Stimulated activated CD8-positive, alpha-beta memory T cell treated with anti-CD3 and anti-CD28 coated beads, Interleukin-15, amount 100 ng/mL, for 24 hours (primary cell): ENCODE measurements around the gene HOXC11.

Source experiments
- DNase-seq: peaks from one replicate; pipeline ENCODE4 v3.0.0-alpha.2; 2020; ENCODE audit warnings: low read depth

HOXC11 gene

GRCh38 chr12:53958128-53958527, 14.8 kb upstream of the HOXC11 start:
- no peak for DNase-seq

- no peak for DNase-seq
These were observed 13.6 kb upstream of the HOXC11 start for GRCh38 chr12:53959314-53959713.

- DNase-seq: no peak
These were observed 12.5 kb upstream of the HOXC11 start for GRCh38 chr12:53960187-53961024.

- DNase-seq: no peak
These were observed 11.7 kb upstream of the HOXC11 start for GRCh38 chr12:53961025-53961761.

- DNase-seq: no peak
These were observed 9.9 kb upstream of the HOXC11 start for GRCh38 chr12:53963005-53963404.

- DNase-seq: no peak
These were observed 9.3 kb upstream of the HOXC11 start for GRCh38 chr12:53963434-53964314.

- DNase-seq: no peak
These were observed 8.6 kb upstream of the HOXC11 start for GRCh38 chr12:53964315-53964713.

- DNase-seq: no peak
These were observed 7.4 kb upstream of the HOXC11 start for GRCh38 chr12:53965281-53966084.

- no peak for DNase-seq
These were observed 6.9 kb upstream of the HOXC11 start for GRCh38 chr12:53966085-53966384.

- DNase-seq: no peak
These were observed 6.4 kb upstream of the HOXC11 start for GRCh38 chr12:53966385-53967133.

GRCh38 chr12:53967421-53967925, 5.5 kb upstream of the HOXC11 start:
- DNase-seq: no peak

GRCh38 chr12:53968214-53969127, 4.5 kb upstream of the HOXC11 start:
- no peak for DNase-seq

- DNase-seq: no peak
These were observed 3.2 kb upstream of the HOXC11 start for GRCh38 chr12:53969588-53970259.

- no peak for DNase-seq
These were observed 2.5 kb upstream of the HOXC11 start for GRCh38 chr12:53970451-53970850.

GRCh38 chr12:53971129-53971528, 1.8 kb upstream of the HOXC11 start:
- DNase-seq: no peak

- no peak for DNase-seq
These were observed 1.2 kb upstream of the HOXC11 start for GRCh38 chr12:53971686-53972085.

- no peak for DNase-seq
These were observed 699 bp upstream of the HOXC11 start for GRCh38 chr12:53972152-53972702.

- no peak for DNase-seq
These were observed 513 bp downstream of the HOXC11 start for GRCh38 chr12:53973236-53974042.
